Hepatocyte (in vitro differentiated cells): ENCODE data around the gene MACROH2A1.

Source experiments
- EZH2 ChIP-seq: fragments of 200-600 bp; sonication (generic); IDR thresholded peaks from 2 replicates; pipeline ENCODE4 v1.6.1; 2016; ENCODE audit warnings: antibody characterized with exemption, mild to moderate bottlenecking, borderline replicate concordance
- EZH2phosphoT487 ChIP-seq: fragments of 200-600 bp; sonication (generic); IDR thresholded peaks from one replicate; pipeline ENCODE4 v1.6.1; 2018; ENCODE audit warnings: antibody characterized with exemption, mild to moderate bottlenecking, low read depth, moderate library complexity; ENCODE audit not compliant: unreplicated experiment, severe bottlenecking
- TF ChIP-seq, protein P1 (sequence below): fragments of 200-600 bp; sonication (generic); IDR thresholded peaks from 2 replicates; pipeline ENCODE4 v1.5.1; 2016; ENCODE audit warnings: antibody characterized with exemption, mild to moderate bottlenecking; ENCODE audit not compliant: poor library complexity

DNA sequence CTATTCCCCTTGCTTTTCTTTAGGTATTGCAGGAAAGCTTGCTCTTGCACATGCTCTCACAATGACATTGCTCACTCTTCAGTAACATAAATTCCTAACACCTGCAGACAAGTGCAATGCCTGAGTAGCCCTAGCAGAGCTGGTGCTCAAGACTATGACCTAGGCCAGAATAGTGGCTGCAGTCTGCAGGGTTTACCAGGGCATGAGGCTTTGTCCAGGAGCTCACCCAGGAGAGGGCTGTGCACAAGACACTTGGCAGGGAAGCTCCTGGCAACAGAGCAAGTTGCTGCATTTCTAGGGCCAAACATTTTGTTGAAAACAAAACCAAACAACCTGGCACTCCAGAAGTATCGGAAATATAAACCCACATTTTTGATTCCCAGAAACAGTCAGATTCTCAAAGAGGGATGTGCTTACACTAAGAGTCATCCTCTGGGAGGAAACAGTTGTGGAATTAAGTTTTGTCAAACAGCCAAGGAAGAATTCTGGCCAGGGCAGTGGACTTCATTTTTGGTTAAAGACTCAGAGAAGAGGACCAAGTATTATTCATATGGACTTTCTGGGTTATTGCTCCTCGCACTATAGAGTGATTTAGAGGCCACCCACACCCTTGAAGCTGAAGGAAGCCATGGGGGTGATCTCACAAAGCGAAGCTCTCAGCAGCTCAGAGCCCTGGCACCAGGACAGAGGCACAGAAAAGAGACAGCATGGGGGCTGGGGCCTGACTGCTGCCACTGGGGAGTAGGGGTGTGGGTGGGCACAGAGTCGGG lies 44.9 kb downstream of the MACROH2A1 start:
- TF ChIP-seq, protein P1, sequence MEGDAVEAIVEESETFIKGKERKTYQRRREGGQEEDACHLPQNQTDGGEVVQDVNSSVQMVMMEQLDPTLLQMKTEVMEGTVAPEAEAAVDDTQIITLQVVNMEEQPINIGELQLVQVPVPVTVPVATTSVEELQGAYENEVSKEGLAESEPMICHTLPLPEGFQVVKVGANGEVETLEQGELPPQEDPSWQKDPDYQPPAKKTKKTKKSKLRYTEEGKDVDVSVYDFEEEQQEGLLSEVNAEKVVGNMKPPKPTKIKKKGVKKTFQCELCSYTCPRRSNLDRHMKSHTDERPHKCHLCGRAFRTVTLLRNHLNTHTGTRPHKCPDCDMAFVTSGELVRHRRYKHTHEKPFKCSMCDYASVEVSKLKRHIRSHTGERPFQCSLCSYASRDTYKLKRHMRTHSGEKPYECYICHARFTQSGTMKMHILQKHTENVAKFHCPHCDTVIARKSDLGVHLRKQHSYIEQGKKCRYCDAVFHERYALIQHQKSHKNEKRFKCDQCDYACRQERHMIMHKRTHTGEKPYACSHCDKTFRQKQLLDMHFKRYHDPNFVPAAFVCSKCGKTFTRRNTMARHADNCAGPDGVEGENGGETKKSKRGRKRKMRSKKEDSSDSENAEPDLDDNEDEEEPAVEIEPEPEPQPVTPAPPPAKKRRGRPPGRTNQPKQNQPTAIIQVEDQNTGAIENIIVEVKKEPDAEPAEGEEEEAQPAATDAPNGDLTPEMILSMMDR = no peak
- TF ChIP-seq EZH2 (no peak), EZH2phosphoT487 (no peak)
